Right lobe of liver (tissue), 4 donors: Measurements from ENCODE around the gene PKIG.

Experiments used
- POLR2A ChIP-seq: fragments of 450-650 bp; IDR thresholded peaks from one replicate; pipeline ENCODE4 v1.6.1; 2017; ENCODE audit warnings: antibody characterized with exemption, mild to moderate bottlenecking
- TF ChIP-seq, protein P1 (sequence below), 4 donors: fragments of 200-600 bp in 3 of 4; fragments of 450-650 bp in 1 of 4; IDR thresholded peaks; one replicate each; pipeline versions ENCODE4 v1.5.1 to v1.8.0; 2016 to 2022; ENCODE audit warnings: antibody characterized with exemption in 4 of 4, mild to moderate bottlenecking in 2 of 4
- donor health status: DM: no; HTN: no; CAD: no.
- donor health status: DM: no; HTN: no; CAD: no.
- donor health status: DM: no; HTN: yes; CAD: no.

DNA sequence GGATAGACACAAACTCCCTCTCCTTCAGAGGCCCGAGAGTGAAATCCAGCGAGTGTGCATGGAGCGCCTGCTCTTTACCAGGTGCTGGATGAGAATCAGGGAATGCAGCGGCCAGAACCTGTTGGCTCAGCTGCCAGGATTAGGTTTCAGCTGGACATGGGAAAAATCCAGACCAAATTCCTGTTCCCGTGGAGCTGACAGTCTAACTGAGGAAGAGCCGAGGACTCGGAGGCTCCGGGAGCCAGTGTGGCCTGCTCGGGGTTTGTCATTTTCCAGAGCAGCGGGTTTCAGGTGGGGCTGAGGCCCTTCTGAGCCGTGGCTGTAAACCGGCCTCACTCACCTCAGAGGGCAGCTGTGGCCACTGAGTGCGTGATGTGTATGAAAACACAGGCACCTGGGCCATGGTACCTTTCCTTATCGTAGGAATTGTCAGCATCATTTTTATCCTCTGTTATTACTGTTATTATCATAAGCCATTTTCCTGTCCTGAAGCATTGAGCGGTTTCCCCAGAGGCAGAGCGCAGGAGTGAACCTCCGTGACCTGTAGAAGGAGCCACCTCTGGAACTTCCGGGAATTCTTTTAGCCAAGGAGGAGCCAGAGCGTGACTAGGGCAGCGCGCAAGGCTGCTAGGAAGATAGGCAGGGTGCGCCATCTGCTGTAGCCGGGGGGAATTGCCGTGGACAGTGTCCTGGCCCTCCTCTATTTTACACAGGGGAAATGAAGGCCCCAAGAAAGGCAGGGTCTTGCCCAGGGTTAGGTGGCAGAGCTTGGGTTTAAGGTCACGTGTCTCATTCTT is 27.3 kb downstream of the PKIG start:
- no peak for TF ChIP-seq POLR2A
- TF ChIP-seq, protein P1, sequence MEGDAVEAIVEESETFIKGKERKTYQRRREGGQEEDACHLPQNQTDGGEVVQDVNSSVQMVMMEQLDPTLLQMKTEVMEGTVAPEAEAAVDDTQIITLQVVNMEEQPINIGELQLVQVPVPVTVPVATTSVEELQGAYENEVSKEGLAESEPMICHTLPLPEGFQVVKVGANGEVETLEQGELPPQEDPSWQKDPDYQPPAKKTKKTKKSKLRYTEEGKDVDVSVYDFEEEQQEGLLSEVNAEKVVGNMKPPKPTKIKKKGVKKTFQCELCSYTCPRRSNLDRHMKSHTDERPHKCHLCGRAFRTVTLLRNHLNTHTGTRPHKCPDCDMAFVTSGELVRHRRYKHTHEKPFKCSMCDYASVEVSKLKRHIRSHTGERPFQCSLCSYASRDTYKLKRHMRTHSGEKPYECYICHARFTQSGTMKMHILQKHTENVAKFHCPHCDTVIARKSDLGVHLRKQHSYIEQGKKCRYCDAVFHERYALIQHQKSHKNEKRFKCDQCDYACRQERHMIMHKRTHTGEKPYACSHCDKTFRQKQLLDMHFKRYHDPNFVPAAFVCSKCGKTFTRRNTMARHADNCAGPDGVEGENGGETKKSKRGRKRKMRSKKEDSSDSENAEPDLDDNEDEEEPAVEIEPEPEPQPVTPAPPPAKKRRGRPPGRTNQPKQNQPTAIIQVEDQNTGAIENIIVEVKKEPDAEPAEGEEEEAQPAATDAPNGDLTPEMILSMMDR (IDR thresholded peaks at IDR 0.05), result peak; percentile 95 to 97 (median 96)
